Upper lobe of left lung (tissue), 6 donors: ENCODE data around the gene DYNAP. TPM values are rescaled to one million over a fixed set of nuclear protein-coding genes. Genes with fewer than 3 reads are reported as not detected.

Experiments used
- total RNA-seq, 6 donors: library from RNA; depleted of rRNA in 4 of 6; stranded (reverse); fragments of >200 nt in 4 of 6; gene quantifications; one replicate each; pipeline versions ENCODE4 v1.1.0 to v1.2.1, GENCODE V29; 2016 to 2021
- donor health status: DM: no; HTN: no; CAD: no; lungs with moderate emphysema.
- donor health status: DM: no; HTN: yes; CAD: no; lungs with severe emphysema.

The DYNAP gene
- total RNA-seq, 6 donors from 2014 or later: not detected

Other genes with a start within 250 kb of the DYNAP start
- gene STARD6, start 233.4 kb upstream of the DYNAP start, total RNA-seq: not detected
- 1 to 10 TPM in 5 of 6 donors, under 1 TPM in 1; 0.91 to 4.9 (median 2.4) TPM for gene C18orf54, start 233.3 kb upstream of the DYNAP start, total RNA-seq
- gene RAB27B, start 237.2 kb downstream of the DYNAP start, total RNA-seq: 10 to 100 TPM in 4 of 6 donors, 1 to 10 TPM in 2; 4.2 to 28.1 (median 17.1) TPM